ENCODE measurements around the gene PRICKLE1.

DNA sequence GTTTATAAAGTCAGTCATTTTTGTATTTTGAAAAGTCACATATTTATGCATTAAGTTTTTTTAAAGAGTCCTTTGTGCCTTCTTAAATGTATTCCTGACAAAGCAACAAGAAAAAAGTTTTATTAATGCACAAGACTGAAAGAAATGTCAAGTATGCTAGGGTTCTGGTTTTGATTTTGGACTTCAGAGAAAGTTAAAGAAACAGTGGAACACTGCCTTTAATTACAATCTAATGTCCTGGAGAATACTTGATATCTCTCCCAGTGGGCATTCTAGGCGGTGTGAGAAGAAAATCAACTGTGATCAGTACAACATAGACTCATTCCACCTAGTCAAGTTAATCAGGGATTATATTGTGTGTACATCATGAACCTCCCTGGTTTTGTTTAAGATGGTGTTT, 49.9 kb downstream of the PRICKLE1 start:
- TF ChIP-seq, protein P1, sequence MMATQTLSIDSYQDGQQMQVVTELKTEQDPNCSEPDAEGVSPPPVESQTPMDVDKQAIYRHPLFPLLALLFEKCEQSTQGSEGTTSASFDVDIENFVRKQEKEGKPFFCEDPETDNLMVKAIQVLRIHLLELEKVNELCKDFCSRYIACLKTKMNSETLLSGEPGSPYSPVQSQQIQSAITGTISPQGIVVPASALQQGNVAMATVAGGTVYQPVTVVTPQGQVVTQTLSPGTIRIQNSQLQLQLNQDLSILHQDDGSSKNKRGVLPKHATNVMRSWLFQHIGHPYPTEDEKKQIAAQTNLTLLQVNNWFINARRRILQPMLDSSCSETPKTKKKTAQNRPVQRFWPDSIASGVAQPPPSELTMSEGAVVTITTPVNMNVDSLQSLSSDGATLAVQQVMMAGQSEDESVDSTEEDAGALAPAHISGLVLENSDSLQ (IDR thresholded peaks at IDR 0.05), result no peak
- TF ChIP-seq CTCF (IDR thresholded peaks at IDR 0.05 in 2 of 3, conservative IDR thresholded peaks at IDR 0.05 in 1 of 3; ENCODE audit: control insufficient read depth in 2 of 3, extremely low read depth in 1 of 3, insufficient read depth in 1 of 3, low read depth in 3 of 3, low read length in 3 of 3), result no peak
- TF ChIP-seq REST (IDR thresholded peaks at IDR 0.05; ENCODE audit: low read depth, low read length), result no peak
- no peak for TF ChIP-seq RAD21 (IDR thresholded peaks at IDR 0.05; ENCODE audit: insufficient read depth, low read depth, low read length)
- TF ChIP-seq ZNF384 (IDR thresholded peaks at IDR 0.05; ENCODE audit: borderline replicate concordance, low read depth, low read length), result no peak
- no peak for TF ChIP-seq NR2F1 (conservative IDR thresholded peaks at IDR 0.05)
- TF ChIP-seq SPI1 (IDR thresholded peaks at IDR 0.05; ENCODE audit: borderline replicate concordance, insufficient read depth, low read depth, low read length), result no peak
- no peak for TF ChIP-seq HCFC1 (IDR thresholded peaks at IDR 0.05; ENCODE audit: low read length)
- TF ChIP-seq, protein P2, sequence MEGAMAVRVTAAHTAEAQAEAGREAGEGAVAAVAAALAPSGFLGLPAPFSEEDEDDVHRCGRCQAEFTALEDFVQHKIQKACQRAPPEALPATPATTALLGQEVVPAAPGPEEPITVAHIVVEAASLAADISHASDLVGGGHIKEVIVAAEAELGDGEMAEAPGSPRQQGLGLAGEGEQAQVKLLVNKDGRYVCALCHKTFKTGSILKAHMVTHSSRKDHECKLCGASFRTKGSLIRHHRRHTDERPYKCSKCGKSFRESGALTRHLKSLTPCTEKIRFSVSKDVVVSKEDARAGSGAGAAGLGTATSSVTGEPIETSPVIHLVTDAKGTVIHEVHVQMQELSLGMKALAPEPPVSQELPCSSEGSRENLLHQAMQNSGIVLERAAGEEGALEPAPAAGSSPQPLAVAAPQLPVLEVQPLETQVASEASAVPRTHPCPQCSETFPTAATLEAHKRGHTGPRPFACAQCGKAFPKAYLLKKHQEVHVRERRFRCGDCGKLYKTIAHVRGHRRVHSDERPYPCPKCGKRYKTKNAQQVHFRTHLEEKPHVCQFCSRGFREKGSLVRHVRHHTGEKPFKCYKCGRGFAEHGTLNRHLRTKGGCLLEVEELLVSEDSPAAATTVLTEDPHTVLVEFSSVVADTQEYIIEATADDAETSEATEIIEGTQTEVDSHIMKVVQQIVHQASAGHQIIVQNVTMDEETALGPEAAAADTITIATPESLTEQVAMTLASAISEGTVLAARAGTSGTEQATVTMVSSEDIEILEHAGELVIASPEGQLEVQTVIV (IDR thresholded peaks at IDR 0.05; ENCODE audit: borderline replicate concordance, partially characterized antibody), result no peak

Data from GM12878 (cell line).